ENCODE data around the gene CDKAL1. TPM values are rescaled to one million over a fixed set of nuclear protein-coding genes. Genes with fewer than 3 reads are reported as not detected.

CDKAL1 gene
- total and polyA plus RNA-seq, 2 of the 8 experiments (the other 6 are each of a cell fraction or from before 2014, with no cell fraction given), result 8.4 to 24.6 TPM

GRCh38 chr6:20737912-20738311 is 203.7 kb downstream of the CDKAL1 start (continued):
- TF ChIP-seq MAFK (IDR thresholded peaks at IDR 0.05; ENCODE audit: low read depth, low read length) (no peak), RXRA (IDR thresholded peaks at IDR 0.05; ENCODE audit: insufficient read depth, low read depth, low read length) (no peak)

All from H1 (cell line).